H1 (cell line): ENCODE data around the gene METTL25B. TPM values are rescaled to one million over a fixed set of nuclear protein-coding genes. Genes with fewer than 3 reads are reported as not detected.

Source experiments
- CTCF ChIA-PET: fragments of 300-600 bp; sonication (Branson Sonifier 250); formaldehyde crosslinking; loops from one replicate; lab custom pipeline; 2021; ENCODE audit not compliant: partially characterized antibody; lab: Charles Lee
- POLR2A ChIA-PET: fragments of 300-600 bp; sonication (Branson Sonifier 250); formaldehyde crosslinking; loops from one replicate; lab custom pipeline; 2021; ENCODE audit warnings: inconsistent platforms; ENCODE audit not compliant: partially characterized antibody; lab: Charles Lee
- DNase-seq, 2 experiments: peaks; one replicate each; pipeline versions ENCODE4 v3.0.0 to v3.0.0-alpha.2; 2010 to 2022; ENCODE audit warnings: low spot score in 2 of 2, low read depth in 1 of 2, mixed read lengths in 1 of 2
- FAIRE-seq: peaks from 2 replicates; lab custom pipeline; 2011; peaks lifted over from hg19 to GRCh38; lab: Jason Lieb, UNC
- H2AFZ ChIP-seq: 2 replicates; pipeline ENCODE4 v1.8.1; 2012; ENCODE audit warnings: low read length, inconsistent platforms
- H2AK5ac ChIP-seq: 2 replicates; pipeline ENCODE4 v1.6.1; 2013; ENCODE audit warnings: low read depth, low read length
- H2BK120ac ChIP-seq: replicated peaks from 2 replicates; pipeline ENCODE3; 2013; ENCODE audit warnings: low read depth, low read length, inconsistent platforms
- H2BK12ac ChIP-seq: 2 replicates; pipeline ENCODE4 v1.6.1; 2013; ENCODE audit warnings: low read depth, low read length
- H2BK15ac ChIP-seq: 2 replicates; pipeline ENCODE4 v1.6.1; 2013; ENCODE audit warnings: low read length
- H2BK20ac ChIP-seq: 2 replicates; pipeline ENCODE4 v1.6.1; 2013; ENCODE audit warnings: low read length
- H2BK5ac ChIP-seq: 2 replicates; pipeline ENCODE4 v1.6.1; 2013; ENCODE audit warnings: low read depth, low read length
- H3K14ac ChIP-seq: 2 replicates; pipeline ENCODE4 v1.6.1; 2013; ENCODE audit warnings: inconsistent platforms; ENCODE audit not compliant: insufficient read length
- H3K18ac ChIP-seq: 2 replicates; pipeline ENCODE4 v1.6.1; 2013; ENCODE audit warnings: low read length; ENCODE audit errors: extremely low read depth
- H3K23ac ChIP-seq: 2 replicates; pipeline ENCODE4 v1.6.1; 2013; ENCODE audit warnings: inconsistent platforms; ENCODE audit not compliant: insufficient read length
- H3K23me2 ChIP-seq: 2 replicates; pipeline ENCODE4 v1.6.1; 2013; ENCODE audit warnings: low read depth, low read length
- H3K27ac ChIP-seq: 2 replicates; pipeline ENCODE4 v1.6.1; 2011; ENCODE audit warnings: low read depth, low read length, inconsistent platforms
- H3K27me3 ChIP-seq, 4 experiments: replicated peaks in 1 of 4; 1 replicate in 1 of 4; 2 replicates in 3 of 4; pipeline versions ENCODE4 v1.6.1 to v1.8.1; 2011 to 2013; ENCODE audit warnings: low read length in 3 of 4, mild to moderate bottlenecking in 3 of 4, inconsistent platforms in 2 of 4, mixed read lengths in 2 of 4, moderate library complexity in 1 of 4; ENCODE audit not compliant: control insufficient read depth in 3 of 4, insufficient read depth in 3 of 4; ENCODE audit errors: extremely low read depth in 1 of 4
- H3K36me3 ChIP-seq, 4 experiments: 2 replicates each; pipeline versions ENCODE4 v1.6.1 to v1.8.1; 2011 to 2013; ENCODE audit warnings: mild to moderate bottlenecking in 4 of 4, low read length in 3 of 4, moderate library complexity in 2 of 4, control low read depth in 1 of 4, inconsistent platforms in 1 of 4; ENCODE audit not compliant: insufficient read depth in 4 of 4, control insufficient read depth in 2 of 4
- H3K4ac ChIP-seq: replicated peaks from 2 replicates; pipeline ENCODE3; 2013; ENCODE audit warnings: low read length, low read depth, mixed read lengths, inconsistent platforms; ENCODE audit not compliant: insufficient read length
- H3K4me1 ChIP-seq, 4 experiments: replicated peaks in 1 of 4; 1 replicate in 1 of 4; 2 replicates in 3 of 4; pipeline versions ENCODE4 v1.6.1 to v1.8.1; 2011 to 2013; ENCODE audit warnings: low read length in 3 of 4, inconsistent platforms in 2 of 4, mixed read lengths in 1 of 4; ENCODE audit not compliant: insufficient read depth in 4 of 4, control insufficient read depth in 3 of 4
- H3K4me2 ChIP-seq, 2 experiments: 2 replicates each; pipeline versions ENCODE4 v1.6.1 to v1.8.1; 2011 to 2013; ENCODE audit warnings: low read depth in 2 of 2, low read length in 2 of 2, control low read depth in 1 of 2, inconsistent platforms in 1 of 2, mild to moderate bottlenecking in 1 of 2; ENCODE audit not compliant: insufficient read depth in 1 of 2
- H3K4me3 ChIP-seq, 4 experiments: fragments of 200-600, 300-600 bp in 1 of 4; sonication (generic), shearing (Covaris generic), sonication (Bioruptor Twin) in 1 of 4; 2 replicates each; pipeline versions ENCODE4 v1.5.1 to v1.8.1; 2011 to 2016; ENCODE audit warnings: low read length in 4 of 4, low read depth in 3 of 4, control low read depth in 2 of 4, inconsistent platforms in 2 of 4, mild to moderate bottlenecking in 2 of 4, mixed read lengths in 1 of 4, moderate library complexity in 1 of 4; ENCODE audit not compliant: insufficient read depth in 2 of 4; ENCODE audit errors: extremely low read depth in 1 of 4
- H3K56ac ChIP-seq: replicated peaks from 2 replicates; pipeline ENCODE3; 2013; ENCODE audit warnings: low read depth, mild to moderate bottlenecking, mixed read lengths, low read length, inconsistent platforms; ENCODE audit not compliant: insufficient read length
- H3K79me1 ChIP-seq: 2 replicates; pipeline ENCODE4 v1.6.1; 2013; ENCODE audit warnings: low read depth, low read length, control low read depth
- H3K79me2 ChIP-seq, 2 experiments: 2 replicates each; pipeline versions ENCODE4 v1.6.1 to v1.8.1; 2012 to 2013; ENCODE audit warnings: low read length in 2 of 2, mild to moderate bottlenecking in 2 of 2, inconsistent platforms in 1 of 2; ENCODE audit not compliant: insufficient read depth in 2 of 2, control insufficient read depth in 1 of 2
- H3K9ac ChIP-seq, 4 experiments: replicated peaks in 1 of 4; 1 replicate in 1 of 4; 2 replicates in 3 of 4; pipeline versions ENCODE4 v1.6.1 to v1.8.1; 2011 to 2013; ENCODE audit warnings: low read depth in 3 of 4, low read length in 3 of 4, control low read depth in 2 of 4, mild to moderate bottlenecking in 2 of 4, moderate library complexity in 2 of 4, inconsistent platforms in 1 of 4; ENCODE audit errors: extremely low read depth in 1 of 4
- H3K9me3 ChIP-seq, 2 experiments: 2 replicates each; pipeline versions ENCODE4 v1.6.1 to v1.8.1; 2012 to 2013; ENCODE audit warnings: mild to moderate bottlenecking in 2 of 2, moderate library complexity in 2 of 2, control low read depth in 1 of 2, inconsistent platforms in 1 of 2, low read depth in 1 of 2, low read length in 1 of 2, mixed read lengths in 1 of 2; ENCODE audit not compliant: insufficient read depth in 2 of 2
- H4K20me1 ChIP-seq, 2 experiments: replicated peaks in 1 of 2; 2 replicates each; pipeline versions ENCODE3 to v1.8.1; 2011 to 2013; ENCODE audit warnings: inconsistent platforms in 2 of 2, low read length in 2 of 2, mild to moderate bottlenecking in 1 of 2; ENCODE audit not compliant: insufficient read depth in 2 of 2, control insufficient read depth in 1 of 2
- H4K5ac ChIP-seq: 2 replicates; pipeline ENCODE4 v1.6.1; 2013; ENCODE audit warnings: low read length, low read depth, mixed read lengths, inconsistent platforms; ENCODE audit not compliant: insufficient read length
- H4K8ac ChIP-seq: 2 replicates; pipeline ENCODE4 v1.8.0; 2013; ENCODE audit warnings: mild to moderate bottlenecking, moderate library complexity, low read length, inconsistent platforms; ENCODE audit not compliant: insufficient read depth; ENCODE audit errors: extremely low read depth
- H4K91ac ChIP-seq: replicated peaks from 2 replicates; pipeline ENCODE3; 2013; ENCODE audit warnings: low read length, mixed read lengths, inconsistent platforms; ENCODE audit not compliant: insufficient read length
- ASH2L ChIP-seq: fragments of 200-600, 300-600 bp; sonication (generic); IDR thresholded peaks from one replicate; pipeline ENCODE4 v1.7.1; 2017; ENCODE audit warnings: low read length
- BACH1 ChIP-seq: IDR thresholded peaks from 2 replicates; pipeline ENCODE4 v1.6.1; 2012; ENCODE audit warnings: low read length, improper control_type of control experiment
- BCL11A ChIP-seq, 2 experiments: IDR thresholded peaks; one replicate each; pipeline ENCODE4 v1.6.1; 2011; ENCODE audit warnings: low read depth in 2 of 2, low read length in 2 of 2, mild to moderate bottlenecking in 2 of 2
- CBX5 ChIP-seq: fragments of 300-800, 300-1000 bp; sonication (generic); IDR thresholded peaks from 2 replicates; pipeline ENCODE4 v1.7.1; 2016; ENCODE audit warnings: antibody characterized with exemption, low read length, low read depth
- POLR2A ChIP-seq, 2 experiments: IDR thresholded peaks; 1 replicate in 1 of 2; 2 replicates in 1 of 2; pipeline ENCODE4 v1.6.1; 2011; ENCODE audit warnings: low read depth in 2 of 2, low read length in 2 of 2, mild to moderate bottlenecking in 2 of 2; ENCODE audit errors: control extremely low read depth in 1 of 2
- POLR2AphosphoS5 ChIP-seq: IDR thresholded peaks from 2 replicates; pipeline ENCODE4 v1.6.1; 2011; ENCODE audit warnings: low read depth, low read length
- POU5F1 ChIP-seq: IDR thresholded peaks from 2 replicates; pipeline ENCODE4 v1.6.1; 2011; ENCODE audit warnings: low read depth, mild to moderate bottlenecking, low read length, moderate library complexity
- SIX5 ChIP-seq: IDR thresholded peaks from 2 replicates; pipeline ENCODE4 v1.6.1; 2011; ENCODE audit warnings: mild to moderate bottlenecking, low read depth, low read length
- SUZ12 ChIP-seq: fragments of 200-600 bp; sonication (generic); IDR thresholded peaks from 2 replicates; pipeline ENCODE4 v1.6.1; 2012; ENCODE audit warnings: mild to moderate bottlenecking, inconsistent platforms, low read length, moderate library complexity, mixed read lengths
- TAF7 ChIP-seq: optimal IDR thresholded peaks from 2 replicates; pipeline ENCODE3; 2011; ENCODE audit warnings: low read depth, mild to moderate bottlenecking, inconsistent platforms, low read length, moderate library complexity, borderline replicate concordance
- WGBS, 2 experiments: shearing (Covaris generic) in 1 of 2; methylation state at CpG; one replicate each; pipeline versions ENCODE4 v1.1.6 to v1.1.7; 2013 to 2015; ENCODE audit warnings: low lambda C conversion rate in 2 of 2, mixed read lengths in 2 of 2, inconsistent platforms in 1 of 2, low coverage in 1 of 2, missing lambda C conversion rate in 1 of 2; ENCODE audit not compliant: insufficient replicate concordance in 2 of 2, insufficient coverage in 1 of 2, insufficient read length in 1 of 2; ENCODE audit errors: extremely low coverage in 1 of 2, missing lambda C conversion rate in 1 of 2; 5-methylcytosine and 5-hydroxymethylcytosine counted together
- polyA plus RNA-seq, 7 experiments: library from polyadenylated mRNA; depleted of rRNA in 3 of 7; stranded (reverse) in 5 of 7; unstranded in 2 of 7; fragments of >200 nt in 5 of 7; fragments of 200-250 nt in 2 of 7; gene quantifications; 1 replicate in 5 of 7; 2 replicates in 1 of 7; 4 replicates in 1 of 7; pipeline versions ENCODE4 v1.2.1 to v1.2.3, GENCODE V29; 2011 to 2013; ENCODE audit warnings: missing spikeins in 2 of 7, mixed read lengths in 2 of 7
- total RNA-seq: library from RNA; stranded (reverse); fragmentation: NEBNext Ultra II Directional; extraction: Animal tissue kit (Norgen Biotek cat#: 25700); gene quantifications from 2 replicates; pipeline ENCODE4 v1.2.1, GENCODE V29; 2021
- TF ChIP-seq, protein P1 (sequence below): IDR thresholded peaks from 2 replicates; pipeline ENCODE4 v1.6.1; 2011; ENCODE audit warnings: low read length, improper control_type of control experiment

Gene METTL25B
- total and polyA plus RNA-seq, 2 of the 8 experiments (the other 6 are each of a cell fraction or from before 2014, with no cell fraction given): 28.4 to 30.1 TPM

DNA sequence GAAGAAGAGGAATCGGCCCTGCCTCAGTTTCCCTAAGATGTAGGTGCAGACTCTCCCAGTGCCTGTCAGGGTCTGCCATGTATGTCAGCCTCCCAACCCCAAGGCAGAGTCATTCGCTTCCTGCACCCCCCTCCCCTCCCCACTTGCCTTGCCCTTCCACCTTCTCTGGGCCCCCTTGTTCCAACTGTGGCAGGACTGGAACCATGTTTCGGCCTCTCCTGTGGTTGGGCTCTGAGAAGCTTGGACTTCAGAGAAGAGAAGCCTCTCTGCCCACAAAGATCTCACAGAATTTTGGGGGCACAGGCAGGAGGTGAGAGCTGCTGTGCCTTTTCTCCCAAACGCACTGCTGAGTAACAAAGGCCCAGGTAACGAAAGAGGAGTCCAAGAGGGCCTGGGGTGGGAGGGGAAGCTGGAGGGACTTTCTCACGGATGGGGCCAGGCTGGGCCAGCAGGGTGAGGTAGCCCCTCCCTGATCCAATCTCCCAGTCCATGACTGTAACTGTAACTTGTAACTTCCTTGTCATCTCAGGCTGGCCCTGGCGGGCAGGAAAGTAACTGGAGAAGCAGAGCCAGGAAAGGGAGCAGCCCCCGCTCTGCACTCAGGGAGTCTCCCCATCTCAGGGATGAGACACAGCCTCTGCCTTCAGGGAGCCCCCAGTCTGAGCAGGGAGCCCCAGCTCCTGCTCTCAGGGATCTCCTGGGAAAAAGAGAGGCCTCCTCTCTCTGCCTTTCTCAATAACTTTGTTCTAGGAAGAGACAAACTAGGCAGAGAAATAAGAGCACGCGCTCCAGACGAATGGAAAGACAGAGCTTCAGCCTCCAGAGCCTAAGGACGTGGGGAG lies 34.2 kb upstream of the METTL25B start:
- ChIA-PET CTCF (interaction anchor here (0.6 to 66.0 kb wide), 7 partner anchors 7 to 166 kb away, joined by 3 to 4284 read pairs (median 132); partner anchors contain the start of genes BCAN, CRABP2, HAPLN2 and INSRR), POLR2A (interaction anchor here (0.6 to 13.9 kb wide), 12 partner anchors 10 to 166 kb away, joined by 3 to 530 read pairs (median 6); partner anchors contain the start of genes CRABP2, ISG20L2, METTL25B and NES)
- no peaks in the 10 kb centered on the region for H4K20me1 ChIP-seq
- no peak for FAIRE-seq
- 30% methylated on average over 11 of the region's 12 CpGs; no CpG with 5 or more reads in 1 of the 2 experiments for WGBS, 2 experiments
- peaks cover 24 to 50% (median 38%) of the 10 kb centered on the region in 4 experiments for H3K4me1 ChIP-seq
- H4K5ac ChIP-seq: peak overlapping the region; percentile 44
- H3K4ac ChIP-seq: peak overlapping the region; percentile 73
- H3K36me3 ChIP-seq: peaks cover 4 to 13% (median 6%) of the 10 kb centered on the region in 4 experiments
- H4K91ac ChIP-seq: peak overlapping the region; percentile 96
- peak overlapping the region; percentile 12 for H2BK120ac ChIP-seq
- H2AK5ac ChIP-seq: peak overlapping the region; percentile 98
- H3K18ac ChIP-seq: peak overlapping the region; percentile 93
- H3K79me2 ChIP-seq: no peaks in the 10 kb centered on the region
- H2BK15ac ChIP-seq: peak overlapping the region; percentile 92; the same call in 1 of the 2 replicates
- H3K56ac ChIP-seq: peak overlapping the region; percentile 70
- H2BK20ac ChIP-seq: peak overlapping the region; percentile 94
- H2AFZ ChIP-seq: no peak overlapping the region
- peak overlapping the region; percentile 97 for H2BK5ac ChIP-seq
- H3K27me3 ChIP-seq: peaks cover 0 to 7% (median 0%) of the 10 kb centered on the region in 4 experiments; a peak in 2 of 7 replicates
- peak overlapping the region; percentile 74 for H3K27ac ChIP-seq
- DNase-seq: peak in 1 of 2 experiments; percentile 68
- peak overlapping the region; percentile 99 for H2BK12ac ChIP-seq
- peak overlapping the region in 2 of 4 experiments; percentile 28 to 29; a peak in 4 of 7 replicates for H3K9ac ChIP-seq
- H3K9me3 ChIP-seq: no peaks in the 10 kb centered on the region
- H3K23me2 ChIP-seq: peaks cover 10% of the 10 kb centered on the region; the same call in 1 of the 2 replicates
- H4K8ac ChIP-seq: peak overlapping the region; percentile 51; the same call in 1 of the 2 replicates
- peak overlapping the region in 1 of 4 experiments; percentile 49; a peak in 3 of 8 replicates for H3K4me3 ChIP-seq
- H3K14ac ChIP-seq: no peak overlapping the region
- no peak overlapping the region for H3K23ac ChIP-seq
- no peaks in the 10 kb centered on the region for H3K79me1 ChIP-seq
- peak overlapping the region; percentile 14 to 72 for H3K4me2 ChIP-seq
- TF ChIP-seq BACH1 (no peak), ASH2L (no peak), POU5F1 (no peak), SIX5 (no peak), TAF7 (no peak), CBX5 (no peak), POLR2A (IDR thresholded peaks at IDR 0.05; ENCODE audit: control extremely low read depth in 1 of 2, low read depth in 2 of 2, low read length in 2 of 2) (no peak), SUZ12 (no peak), POLR2AphosphoS5 (no peak), BCL11A (IDR thresholded peaks at IDR 0.05; ENCODE audit: low read depth in 2 of 2, low read length in 2 of 2) (no peak)
- TF ChIP-seq, protein P1, sequence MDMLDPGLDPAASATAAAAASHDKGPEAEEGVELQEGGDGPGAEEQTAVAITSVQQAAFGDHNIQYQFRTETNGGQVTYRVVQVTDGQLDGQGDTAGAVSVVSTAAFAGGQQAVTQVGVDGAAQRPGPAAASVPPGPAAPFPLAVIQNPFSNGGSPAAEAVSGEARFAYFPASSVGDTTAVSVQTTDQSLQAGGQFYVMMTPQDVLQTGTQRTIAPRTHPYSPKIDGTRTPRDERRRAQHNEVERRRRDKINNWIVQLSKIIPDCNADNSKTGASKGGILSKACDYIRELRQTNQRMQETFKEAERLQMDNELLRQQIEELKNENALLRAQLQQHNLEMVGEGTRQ: no peak
